Fibroblast of upper back skin (primary cell): ENCODE data around the gene EXOC4.

Experiments
- DNase-seq: peaks from one replicate; pipeline ENCODE4 v3.0.0-alpha.2; 2013

Gene EXOC4

GRCh38 chr7:134108802-134109201 lies 855.9 kb downstream of the EXOC4 start:
- DNase-seq: no peak

- DNase-seq: no peak
These were observed 860.8 kb downstream of the EXOC4 start for GRCh38 chr7:134113655-134114054.

- no peak for DNase-seq
These were observed 862.1 kb downstream of the EXOC4 start for GRCh38 chr7:134114992-134115391.
